Measurements from ENCODE around the gene GABRG3. TPM values are rescaled to one million over a fixed set of nuclear protein-coding genes. Genes with fewer than 3 reads are reported as not detected.

Gene GABRG3
- total and polyA plus RNA-seq, 4 donors = 0.02 to 0.19 TPM; not detected in 2

GRCh38 chr15:27538325-27538724 lies 567.3 kb downstream of the GABRG3 start:
- 67% methylated on average over 3 of the region's 3 CpGs for WGBS

DNA sequence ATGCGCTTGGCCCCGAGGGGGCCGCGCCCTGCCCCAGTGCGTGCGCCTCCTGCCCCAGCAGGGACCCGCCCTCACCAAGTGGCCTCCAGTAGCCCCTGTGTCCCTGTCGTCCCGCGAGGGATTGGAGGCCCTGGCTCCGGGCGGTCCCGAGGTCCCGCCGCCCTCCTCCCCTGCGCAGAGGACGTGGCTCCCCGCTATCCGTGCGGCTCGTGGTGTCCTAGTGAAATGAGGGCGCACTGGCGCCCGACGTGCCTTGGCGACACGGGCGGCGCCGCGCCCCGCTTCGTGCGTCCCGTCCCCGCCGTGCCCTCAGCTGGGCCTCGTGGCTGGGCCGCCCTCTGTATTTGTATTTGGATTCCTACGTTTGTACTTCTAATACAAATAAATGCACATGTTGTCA lies 570.6 kb downstream of the GABRG3 start:
- H3K27ac ChIP-seq (ENCODE audit: low read depth in 1 of 2, low read length in 2 of 2) = no peak overlapping the region
- no peaks in the 10 kb centered on the region for H3K36me3 ChIP-seq (ENCODE audit: control insufficient read depth in 4 of 4, insufficient read depth in 3 of 4, low read depth in 1 of 4, low read length in 3 of 4)
- H3K9ac ChIP-seq (ENCODE audit: low read depth in 1 of 2, low read length in 2 of 2) = no peak overlapping the region
- WGBS = 94% methylated on average over 40 of the region's 40 CpGs
- no peak for TF ChIP-seq RXRA (IDR thresholded peaks at IDR 0.05)
- TF ChIP-seq GABPA (IDR thresholded peaks at IDR 0.05 in 1 of 2, conservative IDR thresholded peaks at IDR 0.05 in 1 of 2) = no peak
- TF ChIP-seq, protein P1, sequence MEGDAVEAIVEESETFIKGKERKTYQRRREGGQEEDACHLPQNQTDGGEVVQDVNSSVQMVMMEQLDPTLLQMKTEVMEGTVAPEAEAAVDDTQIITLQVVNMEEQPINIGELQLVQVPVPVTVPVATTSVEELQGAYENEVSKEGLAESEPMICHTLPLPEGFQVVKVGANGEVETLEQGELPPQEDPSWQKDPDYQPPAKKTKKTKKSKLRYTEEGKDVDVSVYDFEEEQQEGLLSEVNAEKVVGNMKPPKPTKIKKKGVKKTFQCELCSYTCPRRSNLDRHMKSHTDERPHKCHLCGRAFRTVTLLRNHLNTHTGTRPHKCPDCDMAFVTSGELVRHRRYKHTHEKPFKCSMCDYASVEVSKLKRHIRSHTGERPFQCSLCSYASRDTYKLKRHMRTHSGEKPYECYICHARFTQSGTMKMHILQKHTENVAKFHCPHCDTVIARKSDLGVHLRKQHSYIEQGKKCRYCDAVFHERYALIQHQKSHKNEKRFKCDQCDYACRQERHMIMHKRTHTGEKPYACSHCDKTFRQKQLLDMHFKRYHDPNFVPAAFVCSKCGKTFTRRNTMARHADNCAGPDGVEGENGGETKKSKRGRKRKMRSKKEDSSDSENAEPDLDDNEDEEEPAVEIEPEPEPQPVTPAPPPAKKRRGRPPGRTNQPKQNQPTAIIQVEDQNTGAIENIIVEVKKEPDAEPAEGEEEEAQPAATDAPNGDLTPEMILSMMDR (IDR thresholded peaks at IDR 0.05; ENCODE audit: low read depth, low read length, missing input control) = no peak
- no peak for TF ChIP-seq NR2F2 (IDR thresholded peaks at IDR 0.05)
- TF ChIP-seq FOXA2 (IDR thresholded peaks at IDR 0.05) = no peak
- no peak for TF ChIP-seq SP1 (IDR thresholded peaks at IDR 0.05)
- TF ChIP-seq TAF1 (conservative IDR thresholded peaks at IDR 0.05) = no peak
- no peak for TF ChIP-seq YY1 (IDR thresholded peaks at IDR 0.05)
- TF ChIP-seq FOXA1 (IDR thresholded peaks at IDR 0.05) = no peak
- no peak for TF ChIP-seq HNF4A (conservative IDR thresholded peaks at IDR 0.05)
- no peak for TF ChIP-seq JUND (IDR thresholded peaks at IDR 0.05)
- TF ChIP-seq HNF4G (IDR thresholded peaks at IDR 0.05) = no peak
- no peak for TF ChIP-seq RAD21 (IDR thresholded peaks at IDR 0.05)
- TF ChIP-seq, protein P2, sequence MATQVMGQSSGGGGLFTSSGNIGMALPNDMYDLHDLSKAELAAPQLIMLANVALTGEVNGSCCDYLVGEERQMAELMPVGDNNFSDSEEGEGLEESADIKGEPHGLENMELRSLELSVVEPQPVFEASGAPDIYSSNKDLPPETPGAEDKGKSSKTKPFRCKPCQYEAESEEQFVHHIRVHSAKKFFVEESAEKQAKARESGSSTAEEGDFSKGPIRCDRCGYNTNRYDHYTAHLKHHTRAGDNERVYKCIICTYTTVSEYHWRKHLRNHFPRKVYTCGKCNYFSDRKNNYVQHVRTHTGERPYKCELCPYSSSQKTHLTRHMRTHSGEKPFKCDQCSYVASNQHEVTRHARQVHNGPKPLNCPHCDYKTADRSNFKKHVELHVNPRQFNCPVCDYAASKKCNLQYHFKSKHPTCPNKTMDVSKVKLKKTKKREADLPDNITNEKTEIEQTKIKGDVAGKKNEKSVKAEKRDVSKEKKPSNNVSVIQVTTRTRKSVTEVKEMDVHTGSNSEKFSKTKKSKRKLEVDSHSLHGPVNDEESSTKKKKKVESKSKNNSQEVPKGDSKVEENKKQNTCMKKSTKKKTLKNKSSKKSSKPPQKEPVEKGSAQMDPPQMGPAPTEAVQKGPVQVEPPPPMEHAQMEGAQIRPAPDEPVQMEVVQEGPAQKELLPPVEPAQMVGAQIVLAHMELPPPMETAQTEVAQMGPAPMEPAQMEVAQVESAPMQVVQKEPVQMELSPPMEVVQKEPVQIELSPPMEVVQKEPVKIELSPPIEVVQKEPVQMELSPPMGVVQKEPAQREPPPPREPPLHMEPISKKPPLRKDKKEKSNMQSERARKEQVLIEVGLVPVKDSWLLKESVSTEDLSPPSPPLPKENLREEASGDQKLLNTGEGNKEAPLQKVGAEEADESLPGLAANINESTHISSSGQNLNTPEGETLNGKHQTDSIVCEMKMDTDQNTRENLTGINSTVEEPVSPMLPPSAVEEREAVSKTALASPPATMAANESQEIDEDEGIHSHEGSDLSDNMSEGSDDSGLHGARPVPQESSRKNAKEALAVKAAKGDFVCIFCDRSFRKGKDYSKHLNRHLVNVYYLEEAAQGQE (IDR thresholded peaks at IDR 0.05) = no peak
- TF ChIP-seq EGR1 (IDR thresholded peaks at IDR 0.05; ENCODE audit: low read depth in 2 of 2) = no peak
- TF ChIP-seq, protein P3, sequence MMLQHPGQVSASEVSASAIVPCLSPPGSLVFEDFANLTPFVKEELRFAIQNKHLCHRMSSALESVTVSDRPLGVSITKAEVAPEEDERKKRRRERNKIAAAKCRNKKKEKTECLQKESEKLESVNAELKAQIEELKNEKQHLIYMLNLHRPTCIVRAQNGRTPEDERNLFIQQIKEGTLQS (IDR thresholded peaks at IDR 0.05) = no peak
- TF ChIP-seq MAX (IDR thresholded peaks at IDR 0.05) = no peak
- TF ChIP-seq, protein P4, sequence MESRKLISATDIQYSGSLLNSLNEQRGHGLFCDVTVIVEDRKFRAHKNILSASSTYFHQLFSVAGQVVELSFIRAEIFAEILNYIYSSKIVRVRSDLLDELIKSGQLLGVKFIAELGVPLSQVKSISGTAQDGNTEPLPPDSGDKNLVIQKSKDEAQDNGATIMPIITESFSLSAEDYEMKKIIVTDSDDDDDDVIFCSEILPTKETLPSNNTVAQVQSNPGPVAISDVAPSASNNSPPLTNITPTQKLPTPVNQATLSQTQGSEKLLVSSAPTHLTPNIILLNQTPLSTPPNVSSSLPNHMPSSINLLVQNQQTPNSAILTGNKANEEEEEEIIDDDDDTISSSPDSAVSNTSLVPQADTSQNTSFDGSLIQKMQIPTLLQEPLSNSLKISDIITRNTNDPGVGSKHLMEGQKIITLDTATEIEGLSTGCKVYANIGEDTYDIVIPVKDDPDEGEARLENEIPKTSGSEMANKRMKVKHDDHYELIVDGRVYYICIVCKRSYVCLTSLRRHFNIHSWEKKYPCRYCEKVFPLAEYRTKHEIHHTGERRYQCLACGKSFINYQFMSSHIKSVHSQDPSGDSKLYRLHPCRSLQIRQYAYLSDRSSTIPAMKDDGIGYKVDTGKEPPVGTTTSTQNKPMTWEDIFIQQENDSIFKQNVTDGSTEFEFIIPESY (IDR thresholded peaks at IDR 0.05) = no peak
- no peaks in the 10 kb centered on the region for H3K4me1 ChIP-seq (ENCODE audit: control insufficient read depth in 4 of 4, insufficient read depth in 4 of 4, low read length in 3 of 4)
- no peak for DNase-seq (ENCODE audit: low spot score)
- H3K4me3 ChIP-seq (ENCODE audit: low read depth in 1 of 3, low read length in 3 of 3) = no peak overlapping the region
- no peaks in the 10 kb centered on the region for H3K9me3 ChIP-seq (ENCODE audit: control insufficient read depth in 4 of 4, low read length in 3 of 4)
- H3K27me3 ChIP-seq (ENCODE audit: control insufficient read depth in 4 of 4, insufficient read depth in 4 of 4, low read length in 3 of 4) = no peaks in the 10 kb centered on the region

More at GRCh38 chr15:27538325-27538724, 567.3 kb downstream of the GABRG3 start:
- no peak for DNase-seq (ENCODE audit: low spot score)
- H3K27me3 ChIP-seq (ENCODE audit: control insufficient read depth in 4 of 4, insufficient read depth in 4 of 4, low read length in 3 of 4) = no peaks in the 10 kb centered on the region
- TF ChIP-seq, protein P2 (IDR thresholded peaks at IDR 0.05) = no peak
- TF ChIP-seq JUND (IDR thresholded peaks at IDR 0.05) (no peak), FOXA1 (IDR thresholded peaks at IDR 0.05) (no peak), HNF4A (conservative IDR thresholded peaks at IDR 0.05) (no peak), SP1 (IDR thresholded peaks at IDR 0.05) (no peak), RXRA (IDR thresholded peaks at IDR 0.05) (no peak)
- TF ChIP-seq, protein P3 (IDR thresholded peaks at IDR 0.05) = no peak
- no peak overlapping the region for H3K4me3 ChIP-seq (ENCODE audit: low read depth in 1 of 3, low read length in 3 of 3)
- no peak overlapping the region for H3K27ac ChIP-seq (ENCODE audit: low read depth in 1 of 2, low read length in 2 of 2)
- no peaks in the 10 kb centered on the region for H3K36me3 ChIP-seq (ENCODE audit: control insufficient read depth in 4 of 4, insufficient read depth in 3 of 4, low read depth in 1 of 4, low read length in 3 of 4)
- no peaks in the 10 kb centered on the region for H3K4me1 ChIP-seq (ENCODE audit: control insufficient read depth in 4 of 4, insufficient read depth in 4 of 4, low read length in 3 of 4)
- H3K9ac ChIP-seq (ENCODE audit: low read depth in 1 of 2, low read length in 2 of 2) = no peak overlapping the region
- no peaks in the 10 kb centered on the region for H3K9me3 ChIP-seq (ENCODE audit: control insufficient read depth in 4 of 4, low read length in 3 of 4)

All from liver (tissue), 9 donors.